GM18499 (cell line): ENCODE results near the gene INA.
"Not testable (repeated sequence)": the region's sequence is repeated elsewhere in the genome, so short reads cannot be mapped to it uniquely, and the experiment has no call there.

Source experiments
- ATAC-seq: cut with Tn5 transposase; IDR thresholded peaks from one replicate; pipeline ENCODE4 v1.9.1; 2021; ENCODE audit warnings: moderate number of reproducible peaks; ENCODE audit not compliant: insufficient read depth, unreplicated experiment

Gene INA

DNA sequence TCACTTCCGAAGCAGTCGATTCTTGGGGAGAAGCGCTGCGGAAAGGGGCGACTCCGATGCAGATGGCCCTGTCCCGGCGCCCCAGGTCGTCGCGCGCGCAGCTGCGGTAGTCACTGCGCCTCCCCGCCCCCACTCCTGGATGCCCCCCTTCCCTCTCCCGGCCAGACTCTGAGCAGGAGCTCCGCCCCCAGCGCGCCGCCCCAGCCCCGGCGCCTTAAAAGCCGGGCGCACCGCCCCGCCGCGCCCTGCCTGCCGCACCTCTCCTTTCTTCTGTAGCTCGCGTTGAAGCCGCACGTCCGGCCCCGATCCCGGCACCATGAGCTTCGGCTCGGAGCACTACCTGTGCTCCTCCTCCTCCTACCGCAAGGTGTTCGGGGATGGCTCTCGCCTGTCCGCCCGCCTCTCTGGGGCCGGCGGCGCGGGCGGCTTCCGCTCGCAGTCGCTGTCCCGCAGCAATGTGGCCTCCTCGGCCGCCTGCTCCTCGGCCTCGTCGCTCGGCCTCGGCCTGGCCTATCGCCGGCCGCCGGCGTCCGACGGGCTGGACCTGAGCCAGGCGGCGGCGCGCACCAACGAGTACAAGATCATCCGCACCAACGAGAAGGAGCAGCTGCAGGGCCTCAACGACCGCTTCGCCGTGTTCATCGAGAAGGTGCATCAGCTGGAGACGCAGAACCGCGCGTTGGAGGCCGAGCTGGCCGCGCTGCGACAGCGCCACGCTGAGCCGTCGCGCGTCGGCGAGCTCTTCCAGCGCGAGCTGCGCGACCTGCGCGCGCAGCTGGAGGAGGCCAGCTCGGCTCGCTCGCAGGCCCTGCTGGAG, at the start of gene INA:
INA (plus strand) TSS at position 243 of the 817 bp plus-strand sequence; CDS start at position 317, 74 bp downstream.
- ATAC-seq, result no peak

DNA sequence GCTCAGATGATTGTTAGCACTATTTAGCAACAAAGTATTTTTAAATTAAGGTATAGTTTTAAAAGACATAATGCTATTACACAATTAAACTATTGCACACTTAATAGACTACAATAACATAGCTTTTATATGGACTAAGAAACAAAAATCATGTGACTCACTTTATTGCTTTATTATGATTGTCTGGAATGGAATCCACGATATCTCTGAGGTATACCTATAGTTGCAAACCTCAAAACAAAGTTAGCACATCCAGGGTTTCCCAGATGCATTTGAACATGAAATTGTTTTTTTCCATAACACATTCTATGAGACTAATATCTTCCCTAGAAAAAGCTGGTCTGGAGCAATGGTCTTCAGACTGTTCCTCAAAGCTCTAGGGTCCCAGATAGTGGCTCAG, 49.5 kb upstream of the INA start:
- ATAC-seq, result no peak

DNA sequence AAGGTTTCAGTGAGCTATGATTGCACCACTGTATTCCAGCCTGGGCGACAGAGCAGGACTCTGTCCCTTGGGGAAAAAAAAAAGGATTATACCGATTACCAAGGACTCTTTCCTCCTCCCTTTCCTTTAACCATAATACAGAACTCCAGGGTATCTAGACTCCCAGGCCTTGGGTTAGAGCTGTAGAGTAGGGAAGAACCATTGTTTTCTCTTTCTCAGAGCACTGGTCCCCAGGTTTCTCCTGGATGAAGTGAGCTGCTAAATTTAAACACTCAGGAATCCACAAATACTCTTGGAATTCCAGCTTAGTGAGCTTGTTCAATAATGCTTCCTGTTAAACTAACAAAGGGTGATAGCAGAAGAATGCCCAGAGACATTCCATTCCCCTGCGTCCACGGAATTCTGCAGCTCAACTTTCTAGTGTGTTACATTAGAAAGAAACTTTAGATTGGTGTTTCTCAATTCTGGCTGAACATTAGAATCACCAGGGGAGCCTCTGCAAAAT, 45.8 kb upstream of the INA start:
- ATAC-seq, result no peak

DNA sequence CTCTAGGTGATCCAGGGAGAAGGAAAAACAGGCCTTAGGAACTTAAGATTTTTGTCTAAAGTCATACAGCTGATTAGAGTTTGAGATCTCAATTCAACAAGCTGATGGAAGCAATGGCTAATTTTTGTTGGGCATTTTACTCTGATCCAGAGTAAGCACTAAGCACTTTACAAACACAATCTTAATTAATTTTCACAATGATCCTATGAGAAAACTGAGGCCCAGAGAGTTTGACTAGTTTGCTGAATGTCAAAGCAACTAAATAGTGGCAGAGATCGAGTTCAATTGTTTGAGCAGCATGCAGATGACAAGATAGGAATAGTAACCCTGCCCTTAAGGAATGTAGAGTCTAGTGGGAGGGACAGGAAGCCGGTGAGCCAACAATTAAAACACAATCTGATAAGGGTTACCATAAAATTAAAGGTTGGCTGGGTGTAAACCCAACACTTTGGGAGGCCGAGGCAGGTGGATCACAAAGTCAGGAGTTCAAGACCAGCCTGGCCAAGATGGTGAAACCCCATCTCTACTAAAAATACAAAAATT, 44.7 kb upstream of the INA start:
- no peak for ATAC-seq

DNA sequence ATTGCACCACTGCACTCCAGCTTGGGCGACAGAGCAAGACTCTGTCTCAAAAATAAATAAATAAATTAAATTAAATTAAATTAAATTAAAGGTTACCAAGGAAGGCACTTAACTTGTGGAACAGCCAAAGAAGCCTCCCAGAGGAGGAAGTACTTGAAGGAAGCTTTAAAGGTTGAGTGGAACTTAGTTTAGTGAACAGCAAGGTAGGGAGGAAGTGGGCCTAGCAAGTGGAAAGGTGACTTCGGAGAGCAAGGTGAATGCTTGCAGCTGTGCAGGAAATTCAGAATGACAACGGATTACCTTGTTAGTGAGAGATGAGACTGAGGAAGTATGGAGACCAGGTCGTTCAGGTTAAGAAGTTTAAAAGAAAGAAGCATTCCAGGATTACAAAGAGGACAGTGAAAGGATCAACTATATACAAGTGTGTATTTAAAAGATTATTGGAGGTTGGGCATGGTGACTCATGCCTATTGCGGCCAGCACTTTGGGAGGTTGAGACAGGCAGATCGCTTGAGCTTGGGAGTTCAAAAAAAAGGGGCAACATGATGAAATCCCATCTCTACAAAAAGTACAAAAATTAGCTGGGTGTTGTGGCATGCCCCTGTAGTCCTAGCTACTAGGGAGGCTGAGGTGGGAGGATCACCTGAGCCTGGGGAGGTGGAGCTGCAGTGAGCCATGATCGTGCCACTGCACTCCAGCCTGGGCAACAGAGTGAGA, 44.0 kb upstream of the INA start:
- ATAC-seq, result no peak

DNA sequence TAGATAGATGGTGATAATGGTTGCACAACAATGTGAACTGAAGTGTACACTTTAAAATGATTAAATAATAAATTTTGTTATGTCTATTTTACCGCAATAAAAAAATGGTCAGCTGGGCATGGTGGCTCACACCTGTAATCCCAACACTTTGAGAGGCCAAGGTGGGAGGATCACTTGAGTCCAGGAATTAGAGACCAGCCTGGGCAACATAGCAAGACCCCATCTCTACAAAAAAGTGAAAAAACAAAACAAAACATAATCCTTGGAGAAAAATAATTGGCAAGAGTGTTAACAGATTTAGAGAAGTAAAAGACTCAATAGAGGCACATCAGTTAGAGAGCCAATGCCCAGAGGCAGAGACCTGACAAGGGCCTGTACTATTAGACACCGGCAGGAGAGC, 41.2 kb upstream of the INA start:
- no peak for ATAC-seq

DNA sequence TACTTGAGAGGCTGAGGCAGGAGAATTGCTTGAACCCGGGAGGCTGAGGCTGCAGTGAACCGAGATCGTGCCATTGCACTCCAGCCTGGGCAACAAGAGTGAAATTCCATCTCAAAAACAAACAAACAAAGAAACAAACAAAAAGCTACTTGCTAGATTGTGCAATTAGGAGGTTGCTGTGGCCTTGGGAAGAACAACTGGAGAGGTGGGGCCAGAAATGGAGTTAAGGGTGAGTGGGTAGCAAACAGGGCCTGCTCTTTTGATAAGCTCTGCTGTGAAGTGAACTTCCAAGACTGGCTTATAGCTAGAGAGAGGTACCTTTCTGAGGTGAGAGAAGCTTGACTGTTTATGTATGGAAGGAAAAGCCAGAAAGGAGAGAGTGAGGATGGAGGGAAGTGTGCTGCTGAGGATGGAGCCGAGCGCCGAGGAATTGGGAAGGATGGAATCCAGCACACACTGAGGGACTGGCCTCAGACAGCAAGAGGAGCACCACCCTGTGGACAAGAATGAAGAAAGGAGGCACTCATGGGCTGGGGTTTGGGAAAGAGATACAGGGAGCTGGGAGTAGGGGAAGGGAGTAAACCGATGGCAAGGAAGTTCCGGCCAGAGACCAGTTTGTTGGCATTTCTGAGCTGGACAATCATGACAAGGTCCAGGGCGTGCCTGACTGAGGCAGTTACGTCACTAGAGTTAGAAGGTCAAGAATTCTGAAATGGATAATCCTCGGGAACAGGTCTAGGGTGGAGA, 38.3 kb upstream of the INA start:
- ATAC-seq, result no peak

DNA sequence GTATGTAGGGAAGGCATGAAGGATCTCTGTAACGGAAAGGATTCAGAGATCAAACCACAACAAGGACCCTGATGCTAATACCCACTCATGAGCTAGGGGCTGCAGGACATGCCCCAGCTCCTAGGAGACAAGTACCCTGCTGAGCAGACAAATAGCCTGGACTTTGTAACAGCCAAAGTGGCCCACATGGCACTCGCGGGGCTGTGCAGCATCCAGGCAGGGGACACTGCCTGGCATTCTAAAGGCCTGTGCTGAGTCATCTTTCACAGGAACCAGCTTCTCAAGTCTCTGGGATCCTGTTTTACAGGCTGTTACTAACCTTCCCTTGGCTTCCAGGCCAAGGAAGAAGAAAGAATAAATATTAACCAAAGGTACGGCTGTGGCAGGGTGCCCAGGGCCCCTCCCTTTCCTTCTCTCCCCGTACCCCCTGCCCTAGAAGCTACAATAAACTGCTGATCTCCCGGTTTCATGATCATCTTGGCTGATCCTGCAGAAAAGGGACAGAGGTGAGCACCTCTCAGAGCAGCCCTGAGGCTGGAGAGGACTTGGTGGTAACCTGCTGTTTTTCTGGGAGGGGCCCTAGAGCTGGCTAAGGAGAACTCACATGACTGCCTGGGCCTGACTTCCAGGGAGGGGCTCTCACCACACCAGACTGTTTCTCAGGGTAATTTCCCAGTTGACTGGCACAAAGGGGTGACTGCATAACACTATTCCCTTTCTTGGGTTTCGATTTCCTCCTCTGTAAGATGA, 35.5 kb upstream of the INA start:
- ATAC-seq, result no peak

DNA sequence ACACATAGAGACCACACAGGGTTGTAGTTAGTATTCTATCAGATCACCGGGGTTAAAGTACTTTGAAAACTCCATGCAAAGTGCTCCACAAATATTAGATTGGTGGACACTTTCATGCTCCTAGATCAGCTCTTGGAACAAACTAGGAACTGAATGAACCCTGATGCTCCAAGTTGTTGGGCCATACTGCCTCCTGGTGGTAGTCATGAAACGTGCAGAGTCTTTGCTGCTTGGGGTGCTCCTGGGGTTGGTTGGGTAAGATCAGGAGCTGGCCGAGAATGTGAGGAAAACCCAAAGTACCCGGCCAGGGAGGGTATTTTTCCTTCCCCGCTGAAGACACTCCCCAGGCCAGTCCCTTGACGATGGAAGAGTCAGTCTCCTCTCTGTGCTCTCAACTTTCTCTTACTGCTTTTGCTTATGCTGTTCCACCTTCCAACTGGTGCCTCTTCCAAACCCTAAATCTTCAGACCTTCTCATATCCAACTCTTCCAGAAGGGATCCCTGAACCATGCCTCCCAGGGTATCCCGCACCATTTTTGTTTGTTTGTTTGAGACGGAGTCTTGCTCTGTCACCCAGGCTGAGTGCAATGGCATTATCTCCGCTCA, 32.2 kb upstream of the INA start:
- ATAC-seq, result no peak

DNA sequence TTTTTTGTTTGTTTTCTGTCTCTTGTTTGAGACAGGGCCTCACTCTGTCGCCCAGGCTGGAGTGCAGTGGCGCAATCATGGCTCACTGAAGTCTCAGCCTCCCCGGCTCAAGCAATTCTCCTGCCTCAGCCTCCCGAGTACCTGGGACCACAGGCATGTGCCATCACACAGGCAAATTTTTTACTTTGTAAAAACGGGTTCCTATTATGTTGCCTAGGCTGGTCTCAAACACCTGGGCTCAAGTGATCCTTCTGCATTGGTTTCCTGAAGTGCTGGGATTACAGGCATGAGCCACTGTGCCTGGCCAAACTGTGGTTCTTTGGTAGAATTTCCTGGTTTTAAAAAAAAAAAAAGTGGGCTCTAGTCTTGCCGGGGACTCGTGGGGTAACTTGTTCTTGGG, 31.4 kb upstream of the INA start, which contains the start of gene RPEL1:
RPEL1 (plus strand) TSS at position 301 of the 400 bp plus-strand sequence. CDS start 110 bp downstream, outside the sequence.
- ATAC-seq, result not testable (repeated sequence)

DNA sequence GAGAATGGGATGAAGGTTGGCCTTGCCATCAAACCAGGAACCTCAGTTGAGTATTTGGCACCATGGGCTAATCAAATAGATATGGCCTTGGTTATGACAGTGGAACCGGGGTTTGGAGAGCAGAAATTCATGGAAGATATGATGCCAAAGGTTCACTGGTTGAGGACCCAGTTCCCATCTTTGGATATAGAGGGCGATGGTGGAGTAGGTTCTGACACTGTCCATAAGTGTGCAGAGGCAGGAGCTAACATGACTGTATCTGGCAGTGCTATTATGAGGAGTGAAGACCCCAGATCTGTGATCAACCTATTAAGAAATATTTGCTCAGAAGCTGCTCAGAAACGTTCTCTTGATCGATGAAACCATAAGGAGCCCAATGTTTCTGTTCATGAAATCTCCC, 30.6 kb upstream of the INA start:
- ATAC-seq, result no peak

DNA sequence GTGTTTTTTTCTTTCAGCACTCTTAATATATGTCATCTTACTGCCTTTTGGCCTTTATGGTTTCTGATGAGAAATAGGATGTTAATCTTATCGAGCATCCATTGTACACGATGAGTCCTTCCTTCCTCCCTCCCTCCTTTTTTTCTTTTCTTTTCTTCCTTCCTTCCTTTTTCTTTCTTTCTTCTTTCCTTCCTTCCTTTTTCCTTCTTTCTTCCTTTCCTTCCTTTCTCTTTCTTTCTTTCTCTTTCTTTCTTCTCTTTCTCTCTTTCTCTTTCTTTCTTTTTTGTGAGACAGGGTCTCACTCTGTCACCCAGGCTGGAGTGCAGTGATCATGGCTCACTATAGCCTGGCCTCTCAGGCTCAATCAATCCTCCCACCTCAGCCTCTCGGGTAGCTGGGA, 22.8 kb upstream of the INA start:
- ATAC-seq, result no peak

DNA sequence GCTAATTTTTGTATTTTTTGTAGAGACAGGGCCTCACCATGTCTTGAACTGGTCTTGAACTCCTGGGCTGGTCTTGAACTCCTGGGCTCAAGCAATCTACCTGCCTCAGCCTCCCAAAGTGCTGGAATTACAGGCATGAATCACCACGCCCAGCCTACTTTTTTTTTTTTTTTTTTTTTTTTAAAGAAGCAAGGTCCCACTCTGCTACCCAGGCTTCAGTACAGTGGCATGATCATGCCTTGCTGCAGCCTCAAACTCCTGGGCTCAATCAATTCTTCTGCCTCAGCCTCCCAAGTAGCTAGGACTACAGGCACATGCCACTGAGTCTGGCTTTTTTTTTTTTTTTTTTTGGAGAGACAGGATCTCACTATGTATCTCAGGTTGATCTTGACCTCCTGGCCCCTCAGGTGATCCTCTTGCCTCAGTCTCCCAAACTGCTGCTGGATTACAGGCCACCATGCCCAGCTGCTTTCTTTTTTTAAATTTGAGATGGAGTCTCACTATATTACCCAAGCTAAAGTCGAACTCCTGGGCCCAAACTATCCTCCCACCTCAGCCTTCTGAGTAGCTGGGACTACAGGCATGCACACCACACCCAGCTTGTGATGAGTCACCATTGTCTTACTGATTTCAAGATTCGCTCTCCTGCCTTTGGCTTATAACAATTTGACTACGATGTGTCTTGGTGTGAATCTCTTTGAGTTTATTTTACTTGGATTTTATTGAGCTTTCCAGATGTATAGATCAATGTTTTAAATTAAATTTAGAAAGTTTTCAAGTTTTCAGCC, 22.2 kb upstream of the INA start:
- ATAC-seq, result no peak

DNA sequence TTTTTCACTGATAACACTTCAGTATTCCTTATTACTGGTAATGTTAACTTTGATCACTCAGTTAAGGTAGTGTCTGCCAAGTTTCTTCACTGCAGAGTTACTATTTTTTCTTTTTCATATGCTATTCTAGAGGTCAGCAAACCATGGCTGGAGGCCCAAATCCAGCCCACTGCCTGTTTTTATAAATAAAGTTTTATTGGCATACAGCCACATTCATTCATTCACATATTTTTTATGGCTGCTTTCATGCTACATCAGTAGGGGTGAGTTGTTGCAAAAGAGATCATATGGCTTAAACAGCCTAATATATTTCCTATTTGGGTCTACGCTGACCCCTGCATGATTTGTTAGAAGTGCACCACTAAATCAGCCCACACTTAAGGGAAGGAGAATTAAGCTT, 20.3 kb upstream of the INA start:
- ATAC-seq, result no peak

DNA sequence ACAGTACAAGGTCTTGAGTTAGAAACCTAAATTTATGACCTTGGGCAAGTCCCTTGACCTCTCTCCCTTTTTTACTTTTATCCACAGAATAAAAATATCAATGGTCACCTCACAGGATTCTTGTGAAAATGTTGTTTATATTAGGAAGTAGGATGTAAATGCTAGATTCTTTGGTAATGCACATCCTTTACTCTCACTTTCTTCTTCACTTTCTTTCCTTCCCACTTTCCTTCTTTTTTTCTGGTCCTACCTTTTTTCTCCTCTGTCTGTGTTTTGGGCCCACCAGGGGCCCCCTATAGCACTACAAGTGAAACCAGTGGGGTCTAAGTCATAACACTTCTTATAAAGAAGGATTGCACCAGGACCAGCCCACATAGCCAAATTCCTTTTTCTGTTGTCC, 19.1 kb upstream of the INA start:
- ATAC-seq, result no peak

DNA sequence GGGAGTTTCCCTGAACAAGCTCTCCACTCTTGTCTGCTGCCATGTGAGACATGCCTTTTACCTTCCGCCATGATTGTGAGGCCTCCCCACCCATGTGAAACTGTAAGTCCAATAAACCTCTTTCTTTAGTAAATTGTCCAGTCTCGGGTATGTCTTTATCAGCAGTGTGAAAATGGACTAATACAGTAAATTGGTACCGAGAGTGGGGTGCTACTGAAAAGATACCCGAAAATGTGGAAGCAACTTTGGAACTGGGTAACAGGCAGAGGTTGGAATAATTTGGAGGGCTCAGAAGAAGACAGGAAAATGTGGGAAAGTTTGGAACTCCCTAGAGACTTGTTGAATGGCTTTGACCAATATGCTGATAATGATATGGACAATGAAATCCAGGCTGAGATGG, 18.0 kb upstream of the INA start:
- ATAC-seq, result not testable (repeated sequence)

DNA sequence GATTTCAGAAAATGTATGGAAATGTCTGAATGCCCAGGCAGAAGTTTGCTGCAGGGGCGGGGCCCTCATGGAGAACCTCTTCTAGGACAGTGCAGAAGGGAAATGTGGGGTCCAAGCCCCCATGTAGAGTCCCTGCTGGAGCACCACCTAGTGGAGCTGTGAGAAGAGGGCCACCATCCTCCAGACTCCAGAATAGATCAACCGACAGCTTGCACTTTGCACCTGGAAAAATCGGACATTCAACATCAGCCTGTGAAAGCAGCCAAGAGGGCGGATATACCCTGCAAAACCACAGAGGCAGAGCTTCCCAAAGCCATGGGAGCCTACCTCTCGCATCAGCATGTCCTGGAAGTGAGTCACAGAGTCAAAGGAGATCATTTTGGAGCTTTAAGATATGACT, 16.9 kb upstream of the INA start:
- ATAC-seq, result no peak

DNA sequence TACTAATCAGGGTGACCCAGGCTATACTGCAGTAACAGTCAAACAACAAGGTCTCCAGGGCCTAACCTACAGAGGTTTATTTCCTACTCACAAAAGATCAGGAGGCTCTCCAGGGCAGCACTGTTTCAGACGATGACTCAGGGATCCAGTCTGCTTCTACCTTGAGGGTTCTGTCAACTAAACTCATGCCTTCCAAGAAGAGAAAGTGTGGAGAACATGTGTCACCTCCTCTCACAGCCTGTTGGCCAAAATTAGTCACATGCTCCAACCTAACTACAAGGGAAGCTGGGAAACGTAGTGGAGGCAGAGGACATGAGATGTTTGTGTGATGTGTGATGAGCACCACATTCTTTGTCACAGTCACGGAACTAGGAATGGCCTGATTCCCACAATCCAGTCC, 14.7 kb upstream of the INA start:
- ATAC-seq, result no peak
